ENCODE measurements around the gene C6orf132.

GRCh38 chr6:42158011-42158410 lies 15.6 kb upstream of the C6orf132 start:
- TF ChIP-seq KLF5 (IDR thresholded peaks at IDR 0.05; ENCODE audit: partially characterized antibody) (no peak), NFYA (IDR thresholded peaks at IDR 0.05; ENCODE audit: borderline replicate concordance, low read depth, low read length) (no peak), CTCF (IDR thresholded peaks at IDR 0.05 in 2 of 3, conservative IDR thresholded peaks at IDR 0.05 in 1 of 3; ENCODE audit: control insufficient read depth in 2 of 3, extremely low read depth in 1 of 3, insufficient read depth in 1 of 3, low read depth in 3 of 3, low read length in 3 of 3) (no peak), SRF (IDR thresholded peaks at IDR 0.05; ENCODE audit: low read depth in 2 of 2, low read length in 2 of 2) (no peak), SMAD5 (IDR thresholded peaks at IDR 0.05; ENCODE audit: low read depth) (no peak), USF2 (IDR thresholded peaks at IDR 0.05; ENCODE audit: borderline replicate concordance, low read depth, low read length) (no peak), TAF1 (IDR thresholded peaks at IDR 0.05; ENCODE audit: borderline replicate concordance, low read depth, low read length) (no peak), BCLAF1 (IDR thresholded peaks at IDR 0.05) (no peak), ATF3 (IDR thresholded peaks at IDR 0.05; ENCODE audit: borderline replicate concordance, extremely low read depth, low read depth, low read length) (no peak), ZZZ3 (IDR thresholded peaks at IDR 0.05; ENCODE audit: control insufficient read depth, insufficient read length, low read depth) (no peak), MEF2B (IDR thresholded peaks at IDR 0.05; ENCODE audit: partially characterized antibody, poor library complexity, severe bottlenecking) (no peak), SPI1 (IDR thresholded peaks at IDR 0.05; ENCODE audit: borderline replicate concordance, insufficient read depth, low read depth, low read length) (no peak)

Data from GM12878 (cell line).